Measurements from ENCODE around the gene VPS37C.
"Not testable (repeated sequence)": the region's sequence is repeated elsewhere in the genome, so short reads cannot be mapped to it uniquely, and the experiment has no call there.

Gene VPS37C

GRCh38 chr11:61102667-61103571 is 58.3 kb downstream of the VPS37C start:
- H3K4me3 ChIP-seq (ENCODE audit: low read depth, low read length), result no peak overlapping the region
- no peak for TF ChIP-seq CTCF (IDR thresholded peaks at IDR 0.05; ENCODE audit: borderline replicate concordance, insufficient read depth, low read depth, low read length)

- no peak for TF ChIP-seq CTCF (IDR thresholded peaks at IDR 0.05; ENCODE audit: borderline replicate concordance, insufficient read depth, low read depth, low read length)
- no peak overlapping the region for H3K4me3 ChIP-seq (ENCODE audit: low read depth, low read length)
These were observed 62.4 kb downstream of the VPS37C start for GRCh38 chr11:61098778-61099177.

GRCh38 chr11:61098261-61098660 is 63.0 kb downstream of the VPS37C start:
- H3K4me3 ChIP-seq (ENCODE audit: low read depth, low read length), result not testable (repeated sequence)

GRCh38 chr11:61095021-61095420 is 66.2 kb downstream of the VPS37C start:
- TF ChIP-seq CTCF (IDR thresholded peaks at IDR 0.05; ENCODE audit: borderline replicate concordance, insufficient read depth, low read depth, low read length), result no peak

GRCh38 chr11:61094167-61094566 is 67.1 kb downstream of the VPS37C start:
- not testable (repeated sequence) for H3K4me3 ChIP-seq (ENCODE audit: low read depth, low read length)

More at GRCh38 chr11:61095021-61095420, 66.2 kb downstream of the VPS37C start:
- H3K4me3 ChIP-seq (ENCODE audit: low read depth, low read length), result no peak overlapping the region

GRCh38 chr11:61092908-61093763 is 68.1 kb downstream of the VPS37C start:
- TF ChIP-seq CTCF (IDR thresholded peaks at IDR 0.05; ENCODE audit: borderline replicate concordance, insufficient read depth, low read depth, low read length), result no peak

GRCh38 chr11:61092280-61092766 is 68.9 kb downstream of the VPS37C start:
- TF ChIP-seq CTCF (IDR thresholded peaks at IDR 0.05; ENCODE audit: borderline replicate concordance, insufficient read depth, low read depth, low read length), result no peak
- H3K4me3 ChIP-seq (ENCODE audit: low read depth, low read length), result peak overlapping the region; percentile 48

More at GRCh38 chr11:61092908-61093763, 68.1 kb downstream of the VPS37C start:
- no peak overlapping the region for H3K4me3 ChIP-seq (ENCODE audit: low read depth, low read length)
